Stimulated activated CD4-positive, alpha-beta T cell treated with anti-CD3 and anti-CD28 coated beads, Interleukin-12 subunit alpha, Interleukin-12 subunit beta, amount 100 ng/mL, for 4 hours (primary cell): ENCODE data around the gene TTC8.
"Not testable (repeated sequence)": the region's sequence is repeated elsewhere in the genome, so short reads cannot be mapped to it uniquely, and the experiment has no call there.

Experiments used
- DNase-seq: peaks from one replicate; pipeline ENCODE4 v3.0.0-alpha.2; 2020

TTC8 gene

GRCh38 chr14:88825503-88825902 is 1.1 kb downstream of the TTC8 start:
- no peak for DNase-seq

- no peak for DNase-seq
Observed at GRCh38 chr14:88829188-88829587, 4.7 kb downstream of the TTC8 start.

GRCh38 chr14:88829685-88830302 is 5.3 kb downstream of the TTC8 start:
- DNase-seq = no peak

GRCh38 chr14:88831284-88831683 is 6.8 kb downstream of the TTC8 start:
- no peak for DNase-seq

- no peak for DNase-seq
Observed at GRCh38 chr14:88834883-88835431, 10.5 kb downstream of the TTC8 start.

- no peak for DNase-seq
Observed at GRCh38 chr14:88835661-88836060, 11.2 kb downstream of the TTC8 start.

- no peak for DNase-seq
Observed at GRCh38 chr14:88837495-88837894, 13.0 kb downstream of the TTC8 start.

- DNase-seq = no peak
Observed at GRCh38 chr14:88838015-88838414, 13.6 kb downstream of the TTC8 start.

- no peak for DNase-seq
Observed at GRCh38 chr14:88840926-88841325, 16.5 kb downstream of the TTC8 start.

- no peak for DNase-seq
Observed at GRCh38 chr14:88841741-88842140, 17.3 kb downstream of the TTC8 start.

- DNase-seq = no peak
Observed at GRCh38 chr14:88842414-88842813, 18.0 kb downstream of the TTC8 start.

GRCh38 chr14:88844980-88845491 is 20.6 kb downstream of the TTC8 start:
- DNase-seq = no peak

GRCh38 chr14:88848571-88848970 is 24.1 kb downstream of the TTC8 start:
- DNase-seq = no peak

- DNase-seq = no peak
Observed at GRCh38 chr14:88849716-88850115, 25.3 kb downstream of the TTC8 start.

- DNase-seq = no peak
Observed at GRCh38 chr14:88851587-88851986, 27.1 kb downstream of the TTC8 start.

GRCh38 chr14:88852632-88853031 is 28.2 kb downstream of the TTC8 start:
- no peak for DNase-seq

GRCh38 chr14:88853129-88853528 is 28.7 kb downstream of the TTC8 start:
- no peak for DNase-seq

GRCh38 chr14:88856786-88857366 is 32.4 kb downstream of the TTC8 start:
- DNase-seq = no peak

- not testable (repeated sequence) for DNase-seq
Observed at GRCh38 chr14:88857861-88858260, 33.4 kb downstream of the TTC8 start.

- not testable (repeated sequence) for DNase-seq
Observed at GRCh38 chr14:88859118-88859517, 34.7 kb downstream of the TTC8 start.

GRCh38 chr14:88863167-88863566 is 38.7 kb downstream of the TTC8 start:
- no peak for DNase-seq

- no peak for DNase-seq
Observed at GRCh38 chr14:88864198-88864597, 39.7 kb downstream of the TTC8 start.

- DNase-seq = no peak
Observed at GRCh38 chr14:88866305-88866704, 41.9 kb downstream of the TTC8 start.

- no peak for DNase-seq
Observed at GRCh38 chr14:88868558-88869159, 44.2 kb downstream of the TTC8 start.
